ENCODE measurements around the gene TUBB2B.
"Not testable (repeated sequence)": the region's sequence is repeated elsewhere in the genome, so short reads cannot be mapped to it uniquely, and the experiment has no call there.

TUBB2B gene

DNA sequence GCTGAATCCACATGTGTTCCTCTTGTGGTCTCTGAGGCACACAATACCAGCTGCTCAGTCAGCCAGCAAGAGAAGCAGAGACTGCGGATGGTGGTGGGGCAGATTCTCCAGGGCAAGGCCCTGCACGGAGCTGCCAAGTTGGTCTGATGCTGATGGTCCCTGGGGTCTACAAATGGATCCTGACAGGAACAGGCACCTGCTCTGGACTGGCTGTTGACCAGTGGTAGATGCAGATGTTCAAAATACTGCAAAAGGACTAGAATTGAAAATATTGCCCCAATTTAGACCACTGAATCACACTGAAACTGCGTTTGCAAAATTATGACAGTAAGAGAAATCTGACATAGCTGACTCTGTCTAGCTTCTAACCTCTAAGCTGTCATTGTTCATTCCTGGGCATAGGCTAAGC lies 40.5 kb downstream of the TUBB2B start:
- no peak for DNase-seq (ENCODE audit: low read depth)

DNA sequence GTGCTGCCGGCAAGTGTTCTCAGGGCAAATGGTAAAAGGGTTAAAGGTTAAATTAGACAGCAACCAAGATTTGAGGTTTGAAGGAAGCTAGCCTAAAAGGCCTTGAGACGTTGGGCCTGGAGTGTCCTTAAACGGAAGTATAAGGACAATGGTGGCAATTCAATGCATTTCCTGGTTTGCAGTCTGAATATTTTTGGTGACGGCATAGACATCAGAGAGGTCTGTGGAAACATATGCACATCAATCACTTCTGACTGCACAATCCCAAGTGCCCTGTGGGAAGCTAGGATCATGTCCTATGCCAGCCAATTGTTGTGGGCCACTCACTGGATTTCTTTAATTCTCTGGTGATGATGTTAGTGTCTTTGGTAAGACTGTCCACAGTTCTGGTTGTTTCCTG lies 44.4 kb downstream of the TUBB2B start:
- DNase-seq (ENCODE audit: low read depth), result no peak

DNA sequence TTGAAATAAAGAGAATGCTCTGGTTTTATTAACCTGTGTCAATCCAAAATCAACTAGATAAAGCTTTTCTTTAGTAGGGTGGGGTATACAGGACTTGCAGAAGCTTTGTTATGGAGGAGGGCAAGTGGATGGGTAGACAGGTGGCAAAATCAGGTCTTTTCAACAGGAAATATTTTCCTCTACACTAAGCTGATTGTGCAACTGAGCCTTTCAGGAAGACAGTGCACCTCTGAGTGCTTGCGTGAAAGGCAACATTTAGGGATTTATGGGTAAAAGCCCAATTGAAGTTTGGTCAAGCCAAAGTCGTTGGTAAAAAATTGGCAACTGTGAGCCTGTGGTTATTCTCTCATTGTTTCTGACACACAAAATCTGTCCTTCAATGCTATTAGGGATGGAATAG lies 46.3 kb downstream of the TUBB2B start:
- DNase-seq (ENCODE audit: low read depth), result no peak

DNA sequence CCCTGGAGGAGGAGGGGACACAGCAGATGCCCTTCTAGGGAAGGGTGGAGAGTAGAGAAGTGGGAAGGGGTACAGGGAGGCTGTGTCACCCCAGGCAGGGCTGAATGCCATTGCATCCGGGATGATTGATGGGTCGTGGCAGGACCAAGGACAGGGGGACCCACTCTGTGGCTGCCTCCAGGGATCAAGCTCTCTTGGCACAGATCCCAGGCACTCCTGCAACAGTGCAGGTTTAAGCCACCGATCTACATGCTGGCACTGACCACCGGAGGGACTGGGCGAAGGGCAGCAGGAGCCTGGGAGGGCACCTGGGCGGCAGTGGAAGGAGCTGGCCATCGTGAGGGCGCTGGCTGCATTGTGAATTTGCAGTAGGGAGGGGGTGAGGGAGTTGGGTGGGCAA lies 47.5 kb downstream of the TUBB2B start:
- DNase-seq (ENCODE audit: low read depth), result not testable (repeated sequence)

DNA sequence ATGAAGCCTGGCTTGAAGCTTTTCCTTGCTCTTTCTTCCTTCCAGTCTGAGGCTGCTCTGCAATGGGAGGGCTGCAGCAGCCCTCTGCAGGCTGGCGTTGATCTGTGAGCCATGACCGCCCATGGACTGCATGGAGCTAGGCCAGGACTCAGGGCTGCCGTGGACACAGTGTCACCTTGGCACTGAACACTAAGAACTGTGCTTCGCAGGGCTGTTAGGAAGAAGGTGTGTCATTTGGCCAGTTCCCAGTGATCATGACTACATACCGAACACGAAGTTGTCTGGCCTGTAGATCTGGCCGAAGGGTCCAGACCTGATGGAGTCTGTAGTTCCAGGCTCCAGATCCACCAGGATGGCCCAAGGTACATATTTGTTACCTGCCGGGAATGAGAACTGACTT lies 48.8 kb downstream of the TUBB2B start:
- not testable (repeated sequence) for DNase-seq (ENCODE audit: low read depth)

DNA sequence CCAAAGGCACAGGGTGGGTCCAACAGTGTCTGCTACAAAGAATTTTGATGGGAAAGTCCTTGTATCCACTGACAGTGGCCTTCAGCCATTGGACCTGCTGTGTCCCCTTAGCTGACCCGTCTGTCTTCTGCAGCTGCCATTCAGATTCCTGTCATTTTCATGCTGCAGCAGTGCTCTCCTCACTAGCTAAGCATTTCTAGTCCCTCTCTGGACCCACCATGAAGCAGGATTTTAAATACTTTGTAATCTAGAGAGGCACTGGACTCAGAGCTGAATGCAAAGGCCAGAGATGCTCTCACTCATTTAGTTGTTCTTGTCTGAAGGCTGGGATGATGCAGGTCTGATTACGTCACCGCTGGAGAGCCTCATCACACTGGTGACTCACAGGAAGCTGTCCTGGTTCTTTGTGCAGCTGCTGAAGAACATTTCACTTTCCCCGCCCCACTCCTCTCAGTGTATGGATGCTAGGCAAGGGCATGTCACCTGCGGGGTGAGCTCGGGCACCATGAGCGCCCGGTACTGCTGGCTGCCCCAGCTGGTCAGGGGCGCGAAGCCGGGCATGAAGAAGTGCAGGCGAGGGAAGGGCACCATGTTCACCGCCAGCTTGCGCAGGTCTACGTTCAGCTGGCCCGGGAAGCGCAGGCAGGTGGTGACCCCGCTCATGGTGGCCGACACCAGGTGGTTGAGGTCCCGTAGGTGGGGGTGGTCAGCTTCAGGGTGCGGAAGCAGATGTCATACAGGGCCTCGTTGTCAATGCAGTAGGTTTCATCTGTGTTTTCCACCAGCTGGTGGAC lies 50.7 kb downstream of the TUBB2B start:
- peak; percentile 76 for DNase-seq (ENCODE audit: low read depth)

DNA sequence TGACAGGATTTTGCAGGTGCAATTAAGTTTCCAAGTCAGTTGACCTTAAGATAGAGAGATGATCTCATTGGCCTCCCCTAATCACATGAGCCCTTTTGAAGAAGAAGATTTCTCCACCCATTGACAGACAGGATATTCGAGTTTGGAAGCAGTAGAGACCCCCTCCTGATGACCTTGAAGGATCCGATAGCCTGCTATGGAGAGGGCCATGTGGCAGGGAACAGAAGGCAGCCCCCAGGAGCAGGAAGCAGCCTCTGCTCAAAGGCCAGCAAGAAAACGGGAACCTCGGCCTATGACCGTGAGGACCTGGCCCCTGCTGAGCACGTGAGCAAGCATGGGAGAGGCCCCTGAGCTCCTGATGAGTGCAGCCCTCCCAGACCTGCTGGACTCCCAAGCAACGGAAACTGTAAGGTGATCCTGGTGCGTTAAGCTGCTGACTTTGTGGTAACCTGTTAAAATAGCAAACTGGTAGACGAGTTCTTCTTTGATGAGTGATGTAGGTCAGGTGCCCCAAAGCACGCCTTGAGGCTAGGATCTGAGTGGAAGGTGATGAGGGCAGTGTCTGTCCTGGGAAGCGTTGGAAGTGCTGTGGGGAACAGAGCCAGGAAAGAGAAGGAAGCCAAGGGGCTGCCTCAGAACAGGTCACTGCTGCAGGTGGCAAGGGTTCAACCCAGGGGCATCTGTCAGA lies 51.6 kb downstream of the TUBB2B start:
- no peak for DNase-seq (ENCODE audit: low read depth)

All from fibroblast of gingiva (primary cell).